ENCODE results near the gene FBXW2. TPM values are rescaled to one million over a fixed set of nuclear protein-coding genes. Genes with fewer than 3 reads are reported as not detected.
A peak's percentile ranks its signal among the peaks of the same experiment; 100 is the strongest.

Gene FBXW2
- total RNA-seq, 1 experiment from 2014 or later, result 68.5 TPM

DNA sequence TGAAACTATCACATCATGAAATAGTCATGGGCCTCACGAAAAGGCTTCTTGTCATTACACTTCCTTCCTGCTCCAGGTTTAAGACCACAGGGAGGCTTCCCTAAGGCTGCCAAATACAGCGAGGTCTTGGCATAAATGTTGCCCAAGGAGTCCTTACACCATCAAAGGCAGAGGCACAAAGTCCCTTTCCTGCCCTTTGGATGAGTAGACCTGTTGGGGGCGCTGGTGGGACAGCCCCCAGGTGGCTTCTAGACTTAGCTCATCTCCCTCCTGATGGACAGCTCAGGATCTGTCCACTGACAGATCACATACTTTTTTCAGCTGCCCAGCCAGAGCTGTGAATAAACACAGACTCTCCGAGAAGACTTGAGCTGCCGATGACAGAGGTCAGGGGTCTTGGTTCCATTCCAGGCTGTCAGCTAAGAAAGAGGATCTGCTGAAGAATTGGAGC, 63.4 kb downstream of the FBXW2 start:
- no peaks in the 10 kb centered on the region for H3K27me3 ChIP-seq (replicated peaks; ENCODE audit: insufficient read depth, low read depth, low read length, poor library complexity)
- H3K27ac ChIP-seq (ENCODE audit: low read depth, low read length, poor library complexity, severe bottlenecking), result no peak overlapping the region
- no peaks in the 10 kb centered on the region for H3K9me3 ChIP-seq (ENCODE audit: low read depth, low read length, poor library complexity, severe bottlenecking)
- no peaks in the 10 kb centered on the region for H3K4me1 ChIP-seq (ENCODE audit: insufficient read depth, low read length, poor library complexity, severe bottlenecking)
- intact Hi-C loops (cut with micrococcal nuclease; ENCODE audit: unreplicated experiment), result no loop called here
- POLR2A ChIA-PET (ENCODE audit: low non-redundant PET), result no interaction called here
- no TSS peak for BruUV-seq (replicated peaks)
- H3K4me3 ChIP-seq (ENCODE audit: low read depth, low read length, poor library complexity, severe bottlenecking), result no peak overlapping the region
- no peaks in the 10 kb centered on the region for H3K36me3 ChIP-seq (ENCODE audit: insufficient read depth, low read length, poor library complexity, severe bottlenecking)
- CTCF ChIA-PET, result no interaction called here
- DNase-seq (ENCODE audit: low spot score), result no peak
- TF ChIP-seq CTCF (conservative IDR thresholded peaks at IDR 0.05; ENCODE audit: low read depth, low read length) (peak; percentile 46), EZH2 (IDR thresholded peaks at IDR 0.05; ENCODE audit: borderline replicate concordance, low read depth, low read length, poor library complexity, severe bottlenecking) (no peak)

- Histone ChIP-seq H3K4me1 (ENCODE audit: insufficient read depth, low read length, poor library complexity, severe bottlenecking) (no peaks in the 10 kb centered on the region), H3K9me3 (ENCODE audit: low read depth, low read length, poor library complexity, severe bottlenecking) (no peaks in the 10 kb centered on the region), H3K4me3 (ENCODE audit: low read depth, low read length, poor library complexity, severe bottlenecking) (no peak overlapping the region), H3K36me3 (ENCODE audit: insufficient read depth, low read length, poor library complexity, severe bottlenecking) (no peaks in the 10 kb centered on the region), H3K27ac (ENCODE audit: low read depth, low read length, poor library complexity, severe bottlenecking) (no peak overlapping the region), H3K27me3 (replicated peaks; ENCODE audit: insufficient read depth, low read depth, low read length, poor library complexity) (no peaks in the 10 kb centered on the region)
- ChIA-PET POLR2A (ENCODE audit: low non-redundant PET) (interaction anchor here (0.7 kb wide), 1 partner anchor 148 kb away, joined by 3 read pairs; no protein-coding TSS in a partner anchor), CTCF (no interaction called here)
- TF ChIP-seq CTCF (conservative IDR thresholded peaks at IDR 0.05; ENCODE audit: low read depth, low read length), result no peak
- TF ChIP-seq EZH2 (IDR thresholded peaks at IDR 0.05; ENCODE audit: borderline replicate concordance, low read depth, low read length, poor library complexity, severe bottlenecking), result no peak
- no peak for DNase-seq (ENCODE audit: low spot score)
- no TSS peak for BruUV-seq (replicated peaks)
- intact Hi-C loops (cut with micrococcal nuclease; ENCODE audit: unreplicated experiment), result no loop called here
Measured at GRCh38 chr9:120726484-120726883, 66.7 kb downstream of the FBXW2 start.

- intact Hi-C loops (cut with micrococcal nuclease; ENCODE audit: unreplicated experiment), result no loop called here
- no TSS peak for BruUV-seq (replicated peaks)
- TF ChIP-seq EZH2 (IDR thresholded peaks at IDR 0.05; ENCODE audit: borderline replicate concordance, low read depth, low read length, poor library complexity, severe bottlenecking) (no peak), CTCF (conservative IDR thresholded peaks at IDR 0.05; ENCODE audit: low read depth, low read length) (no peak)
- Histone ChIP-seq H3K9me3 (ENCODE audit: low read depth, low read length, poor library complexity, severe bottlenecking) (no peaks in the 10 kb centered on the region), H3K4me3 (ENCODE audit: low read depth, low read length, poor library complexity, severe bottlenecking) (no peak overlapping the region), H3K36me3 (ENCODE audit: insufficient read depth, low read length, poor library complexity, severe bottlenecking) (no peaks in the 10 kb centered on the region), H3K27ac (ENCODE audit: low read depth, low read length, poor library complexity, severe bottlenecking) (no peak overlapping the region), H3K4me1 (ENCODE audit: insufficient read depth, low read length, poor library complexity, severe bottlenecking) (no peaks in the 10 kb centered on the region), H3K27me3 (replicated peaks; ENCODE audit: insufficient read depth, low read depth, low read length, poor library complexity) (no peaks in the 10 kb centered on the region)
- CTCF ChIA-PET, result no interaction called here
- POLR2A ChIA-PET (ENCODE audit: low non-redundant PET), result interaction anchor here (0.7 kb wide), 1 partner anchor 149 kb away, joined by 3 read pairs; no protein-coding TSS in a partner anchor
- DNase-seq (ENCODE audit: low spot score), result no peak
Measured at GRCh38 chr9:120725907-120726306, 67.3 kb downstream of the FBXW2 start.
